HCT116 (cell line): ENCODE data around the gene CSH1. TPM values are rescaled to one million over a fixed set of nuclear protein-coding genes. Genes with fewer than 3 reads are reported as not detected.

ENCODE experiments used
- ATAC-seq: fragments of 200-7000 bp; cut with Tn5 transposase; 2 replicates; pipeline ENCODE4 v1.9.1; 2020; ENCODE audit warnings: mild to moderate bottlenecking, moderate library complexity
- BruUV-seq: library from RNA; stranded (reverse); fragments of 400-500 nt; replicated peaks from 2 replicates; lab custom pipeline; 2021; lab: Mats Ljungman, UMichigan
- CTCF ChIA-PET: fragments of 300-600 bp; sonication (Branson Sonifier 250); formaldehyde crosslinking; loops from one replicate; lab custom pipeline; 2021; ENCODE audit warnings: antibody characterized with exemption; lab: Charles Lee
- POLR2A ChIA-PET: fragments of 300-600, 350-600 bp; sonication (Branson Sonifier 250); formaldehyde crosslinking; loops from one replicate; lab custom pipeline; 2021; ENCODE audit warnings: antibody characterized with exemption; lab: Charles Lee
- RAD21 ChIA-PET, 2 experiments: fragments of 300-600 bp; sonication (Branson Sonifier 250); formaldehyde crosslinking; loops; one replicate each; lab custom pipeline; 2023; ENCODE audit warnings: low total read pairs in 2 of 2; ENCODE audit not compliant: uncharacterized antibody in 2 of 2, unreplicated experiment in 2 of 2, low non-redundant PET in 1 of 2; lab: Charles Lee
- DNase-seq: peaks from one replicate; pipeline ENCODE4 v3.0.0-alpha.2; 2010; ENCODE audit warnings: low read depth, low spot score
- H2AFZ ChIP-seq: fragments of 200-600 bp; shearing (Covaris generic), sonication (generic); 2 replicates; pipeline ENCODE4 v1.6.1; 2017; ENCODE audit warnings: low read depth, mixed run types, mixed read lengths, antibody characterized with exemption, low read length; ENCODE audit not compliant: poor library complexity, severe bottlenecking
- H3K27ac ChIP-seq: 2 replicates; pipeline ENCODE4 v1.5.1; 2012; ENCODE audit warnings: low read depth, low read length
- H3K27me3 ChIP-seq: fragments of 200-600 bp; sonication (generic); 2 replicates; pipeline ENCODE4 v1.6.1; 2016; ENCODE audit warnings: mixed run types, low read length, mixed read lengths; ENCODE audit not compliant: insufficient read depth
- H3K36me3 ChIP-seq, 2 experiments: fragments of 200-500 bp in 1 of 2; fragments of 200-600 bp in 1 of 2; sonication (Bioruptor generic) in 1 of 2; sonication (generic) in 1 of 2; 2 replicates each; pipeline versions ENCODE4 v1.5.1 to v1.6.1; 2014 to 2016; ENCODE audit warnings: low read length in 2 of 2, inconsistent platforms in 1 of 2, mixed read lengths in 1 of 2, mixed run types in 1 of 2; ENCODE audit not compliant: insufficient read depth in 2 of 2, control insufficient read depth in 1 of 2
- H3K4me1 ChIP-seq, 2 experiments: fragments of 200-600 bp in 1 of 2; sonication (generic) in 1 of 2; 2 replicates each; pipeline versions ENCODE4 v1.5.1 to v1.6.1; 2012 to 2017; ENCODE audit warnings: low read length in 2 of 2, inconsistent platforms in 1 of 2, mild to moderate bottlenecking in 1 of 2, mixed read lengths in 1 of 2, mixed run types in 1 of 2, moderate library complexity in 1 of 2; ENCODE audit not compliant: insufficient read depth in 2 of 2, control insufficient read depth in 1 of 2
- H3K4me2 ChIP-seq: fragments of 200-600 bp; sonication (generic); 2 replicates; pipeline ENCODE4 v1.6.1; 2017; ENCODE audit warnings: mixed run types, low read length, mixed read lengths
- H3K4me3 ChIP-seq, 2 experiments: fragments of 200-600 bp in 1 of 2; sonication (generic) in 1 of 2; replicated peaks in 1 of 2; 2 replicates each; pipeline ENCODE4 v1.5.1; 2011 to 2016; ENCODE audit warnings: low read length in 2 of 2, control low read depth in 1 of 2, low read depth in 1 of 2, mild to moderate bottlenecking in 1 of 2, mixed read lengths in 1 of 2, mixed run types in 1 of 2
- H3K79me2 ChIP-seq: fragments of 200-600 bp; sonication (generic); 2 replicates; pipeline ENCODE4 v1.6.1; 2017; ENCODE audit warnings: mild to moderate bottlenecking, mixed run types, low read length, moderate library complexity, mixed read lengths; ENCODE audit not compliant: insufficient read depth
- H3K9ac ChIP-seq: fragments of 200-600 bp; sonication (generic); 2 replicates; pipeline ENCODE4 v1.6.1; 2016; ENCODE audit warnings: low read length, mixed read lengths
- H3K9me2 ChIP-seq: fragments of 200-600 bp; sonication (generic), shearing (Covaris generic); 2 replicates; pipeline ENCODE4 v1.6.1; 2017; ENCODE audit warnings: mixed run types, mild to moderate bottlenecking, moderate library complexity; ENCODE audit not compliant: insufficient read depth
- H3K9me3 ChIP-seq, 2 experiments: fragments of 200-500 bp in 1 of 2; fragments of 200-600 bp in 1 of 2; sonication (Bioruptor generic) in 1 of 2; sonication (generic) in 1 of 2; 2 replicates each; pipeline ENCODE4 v1.6.1; 2014 to 2017; ENCODE audit warnings: low read length in 2 of 2, mixed read lengths in 2 of 2, inconsistent platforms in 1 of 2, low read depth in 1 of 2, mild to moderate bottlenecking in 1 of 2, mixed run types in 1 of 2, moderate library complexity in 1 of 2; ENCODE audit not compliant: control insufficient read depth in 1 of 2, insufficient read depth in 1 of 2
- H4K20me1 ChIP-seq: fragments of 200-600 bp; sonication (generic), shearing (Covaris generic); 2 replicates; pipeline ENCODE4 v1.6.1; 2017; ENCODE audit warnings: mixed run types, mild to moderate bottlenecking, moderate library complexity; ENCODE audit not compliant: insufficient read depth
- CEBPB ChIP-seq: IDR thresholded peaks from 2 replicates; pipeline ENCODE4 v1.6.1; 2012; ENCODE audit warnings: low read depth
- EGR1 ChIP-seq: IDR thresholded peaks from 2 replicates; pipeline ENCODE4 v1.6.1; 2012; ENCODE audit warnings: low read depth
- EZH2phosphoT487 ChIP-seq: fragments of 200-600 bp; IDR thresholded peaks from 2 replicates; pipeline ENCODE4 v1.6.1; 2018; ENCODE audit warnings: antibody characterized with exemption, borderline replicate concordance
- POLR2A ChIP-seq: IDR thresholded peaks from 2 replicates; pipeline ENCODE4 v1.7.0; 2011; ENCODE audit warnings: borderline replicate concordance; ENCODE audit not compliant: insufficient read depth, insufficient read length; ENCODE audit errors: extremely low read depth
- RAD21 ChIP-seq: IDR thresholded peaks from 2 replicates; pipeline ENCODE4 v1.6.1; 2012; ENCODE audit warnings: low read depth, mild to moderate bottlenecking
- REST ChIP-seq: IDR thresholded peaks from 2 replicates; pipeline ENCODE4 v1.6.1; 2012; ENCODE audit warnings: low read depth
- SIN3A ChIP-seq: IDR thresholded peaks from 2 replicates; pipeline ENCODE4 v1.6.1; 2012; ENCODE audit warnings: low read depth
- SRF ChIP-seq: IDR thresholded peaks from 2 replicates; pipeline ENCODE4 v1.6.1; 2012; ENCODE audit warnings: low read depth
- ZBTB33 ChIP-seq: IDR thresholded peaks from 2 replicates; pipeline ENCODE4 v1.6.1; 2011; ENCODE audit warnings: mild to moderate bottlenecking, low read length, moderate library complexity; ENCODE audit not compliant: insufficient replicate concordance; ENCODE audit errors: extremely low read depth
- intact Hi-C: fragments of 100-400 bp; cut with micrococcal nuclease; formaldehyde crosslinking; loops from 2 replicates; pipeline ENCODE4 v1.10.0; 2022
- total RNA-seq: library from RNA; stranded (reverse); gene quantifications from one replicate; pipeline ENCODE4 v1.2.1, GENCODE V29; 2021; ENCODE audit not compliant: unreplicated experiment

Gene CSH1
- total RNA-seq, 1 experiment from 2014 or later, result not detected

- intact Hi-C loops, result no loop called here
- Histone ChIP-seq H3K4me2 (no peak overlapping the region), H3K9me2 (no peaks in the 10 kb centered on the region), H3K9ac (no peak overlapping the region), H3K4me3 (no peak overlapping the region), H3K9me3 (peaks cover 0 to 5% of the 10 kb centered on the region in 2 experiments; a peak in 1 of 4 replicates), H2AFZ (no peak overlapping the region), H3K4me1 (peaks cover 7 to 22% of the 10 kb centered on the region in 2 experiments; a peak in 3 of 4 replicates), H3K27ac (no peak overlapping the region), H4K20me1 (no peaks in the 10 kb centered on the region), H3K27me3 (no peaks in the 10 kb centered on the region), H3K79me2 (no peaks in the 10 kb centered on the region), H3K36me3 (no peaks in the 10 kb centered on the region)
- DNase-seq (no peak), ATAC-seq (no peak)
- POLR2A ChIA-PET, result interaction anchor here (1.0 kb wide), 1 partner anchor 77 kb away, joined by 3 read pairs; the partner anchor contains the start of genes CCDC47 and DDX42
- TF ChIP-seq REST (no peak), SRF (no peak), ZBTB33 (no peak), CEBPB (no peak), EGR1 (no peak), POLR2A (no peak), SIN3A (no peak), EZH2phosphoT487 (no peak), RAD21 (no peak)
- RAD21 ChIA-PET, result no interaction called here
- CTCF ChIA-PET, result interaction anchor here (1.2 kb wide), 1 partner anchor 16 kb away, joined by 4 read pairs; no protein-coding TSS in a partner anchor
- no TSS peak for BruUV-seq
These were observed 46.0 kb downstream of the CSH1 start for GRCh38 chr17:63850401-63850800.
